CD4-positive, alpha-beta T cell treated with Interleukin-4 for 4 hours (primary cell): ENCODE measurements around the gene RPL26.
A peak's percentile ranks its signal among the peaks of the same experiment; 100 is the strongest.
"Not testable (repeated sequence)": the region's sequence is repeated elsewhere in the genome, so short reads cannot be mapped to it uniquely, and the experiment has no call there.

Experiments
- DNase-seq: peaks from one replicate; pipeline ENCODE4 v3.0.0-alpha.2; 2020

RPL26 gene

DNA sequence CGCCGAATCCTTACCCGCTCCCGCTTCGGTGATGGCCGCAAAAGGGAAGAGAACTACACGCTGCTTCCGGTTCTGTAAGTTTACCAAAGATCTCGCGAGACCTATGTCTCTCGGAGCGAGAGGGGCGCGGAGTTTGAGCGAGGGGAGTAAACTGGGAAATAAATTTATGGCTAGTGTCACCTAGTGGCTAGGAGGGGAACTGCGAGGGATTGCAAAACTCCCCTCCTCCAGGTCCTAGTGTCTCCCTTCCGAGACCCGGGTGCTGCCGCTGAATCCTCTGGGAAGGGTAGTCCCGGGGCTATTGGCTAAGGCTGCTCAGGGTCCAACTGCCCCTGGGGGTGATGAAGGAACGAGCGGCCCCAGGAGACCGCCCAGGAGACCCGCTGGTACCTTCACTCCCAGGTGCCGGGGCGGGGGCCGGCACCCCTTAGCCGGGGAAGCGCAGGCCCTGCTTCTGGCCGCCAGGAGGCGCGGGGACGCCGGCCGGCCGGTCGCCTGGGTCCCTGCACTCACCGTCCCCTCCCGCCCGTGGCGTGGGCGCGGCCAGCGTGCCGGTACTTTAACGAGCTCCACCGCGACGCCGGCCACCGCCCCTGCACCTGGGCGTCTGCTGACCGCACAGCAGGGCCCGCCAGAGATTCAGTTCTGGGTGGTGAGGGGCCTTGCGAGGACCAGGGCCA lies at the start of gene RPL26:
Gene RPL26, minus strand, starts transcription at position 51 of the 680 bp plus-strand sequence. CDS start 883 bp downstream, outside the sequence.
- peak; percentile 98 for DNase-seq

DNA sequence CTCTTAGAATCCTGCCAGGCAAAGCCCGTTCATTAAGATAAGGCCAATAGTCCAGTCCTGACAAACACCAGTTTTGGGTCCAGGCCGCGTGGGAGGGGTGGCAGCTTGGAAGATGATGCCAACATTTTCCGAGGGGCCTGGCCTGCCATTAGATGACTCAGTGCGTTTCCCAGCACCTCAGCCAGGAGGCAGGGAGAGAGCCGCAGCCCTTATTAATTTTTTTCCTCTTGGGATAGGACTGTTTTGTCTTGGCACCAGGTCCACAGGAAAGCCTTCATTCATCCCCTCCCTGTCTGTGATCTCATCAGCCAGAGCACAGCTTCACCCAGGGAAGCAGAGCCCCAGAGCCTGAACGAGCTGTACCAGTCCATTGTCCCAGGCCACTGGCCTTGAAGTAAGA lies 48.0 kb upstream of the RPL26 start:
- no peak for DNase-seq

DNA sequence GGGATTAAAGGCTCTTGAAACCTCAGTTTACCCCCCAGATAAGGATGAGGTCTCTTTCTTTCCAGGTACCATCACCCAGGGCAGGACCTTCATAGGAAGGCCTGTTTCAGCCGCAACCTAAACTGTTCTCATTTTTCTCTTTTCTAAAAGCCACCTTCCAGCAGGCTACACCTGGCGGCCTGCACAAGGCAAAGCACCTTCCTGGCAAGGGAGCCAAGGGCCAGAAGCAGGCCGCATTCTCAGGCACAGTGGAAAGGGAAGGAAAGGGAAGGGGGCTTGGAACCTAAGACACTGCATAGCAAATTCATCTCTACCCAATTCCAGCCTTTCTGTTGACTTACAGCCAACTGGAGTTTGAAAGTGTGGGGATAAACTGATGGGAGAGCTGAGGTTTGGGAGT lies 43.8 kb upstream of the RPL26 start:
- no peak for DNase-seq

DNA sequence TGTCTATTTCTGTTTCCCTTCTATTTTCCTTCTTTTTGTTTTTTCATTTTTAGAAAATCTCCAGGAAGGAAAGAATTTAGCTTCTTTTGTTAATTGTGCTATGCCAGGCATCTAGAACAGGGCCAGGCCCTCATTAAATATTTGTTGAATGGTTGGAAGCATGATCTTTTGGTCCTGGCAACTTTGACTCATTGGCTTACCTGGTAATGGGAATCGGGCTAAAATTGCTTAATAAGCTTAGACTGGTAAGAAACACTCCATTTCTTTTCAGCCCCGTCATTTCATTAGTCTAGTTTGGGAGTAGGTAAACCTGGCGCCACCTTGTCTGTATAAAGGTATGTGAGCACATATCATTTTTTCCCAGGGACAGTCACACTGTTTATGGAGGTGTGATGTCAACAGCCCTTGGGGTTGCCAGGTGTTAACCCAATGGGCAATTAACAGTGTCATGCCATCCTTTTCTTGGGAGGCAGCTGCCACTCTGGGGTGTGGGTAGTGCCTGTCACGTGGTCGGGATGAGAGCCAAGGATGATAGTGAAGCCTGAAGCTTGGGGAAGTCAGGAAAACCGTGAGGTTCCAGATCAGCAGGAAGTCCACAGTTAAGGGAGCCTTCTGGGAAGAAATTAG lies 43.2 kb upstream of the RPL26 start:
- DNase-seq, result no peak

DNA sequence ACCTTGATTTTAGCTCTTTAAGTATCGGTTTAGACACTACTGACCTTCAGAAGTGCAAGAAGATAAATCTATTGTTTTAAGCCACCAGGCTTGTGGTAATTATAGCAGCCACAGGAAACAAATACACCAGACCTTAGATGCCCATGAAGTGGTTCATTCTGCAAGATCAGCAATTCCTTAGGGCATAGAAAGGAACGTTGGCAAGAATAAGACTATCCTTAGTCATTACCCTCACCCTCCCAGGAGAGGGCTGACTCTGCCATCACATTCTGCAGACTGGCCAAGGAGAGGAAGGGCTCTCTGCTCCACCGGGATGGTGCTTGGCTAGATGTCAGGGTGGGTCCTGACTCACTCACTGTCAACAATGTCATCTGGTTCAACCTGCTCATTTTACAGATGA lies 38.6 kb upstream of the RPL26 start:
- no peak for DNase-seq

DNA sequence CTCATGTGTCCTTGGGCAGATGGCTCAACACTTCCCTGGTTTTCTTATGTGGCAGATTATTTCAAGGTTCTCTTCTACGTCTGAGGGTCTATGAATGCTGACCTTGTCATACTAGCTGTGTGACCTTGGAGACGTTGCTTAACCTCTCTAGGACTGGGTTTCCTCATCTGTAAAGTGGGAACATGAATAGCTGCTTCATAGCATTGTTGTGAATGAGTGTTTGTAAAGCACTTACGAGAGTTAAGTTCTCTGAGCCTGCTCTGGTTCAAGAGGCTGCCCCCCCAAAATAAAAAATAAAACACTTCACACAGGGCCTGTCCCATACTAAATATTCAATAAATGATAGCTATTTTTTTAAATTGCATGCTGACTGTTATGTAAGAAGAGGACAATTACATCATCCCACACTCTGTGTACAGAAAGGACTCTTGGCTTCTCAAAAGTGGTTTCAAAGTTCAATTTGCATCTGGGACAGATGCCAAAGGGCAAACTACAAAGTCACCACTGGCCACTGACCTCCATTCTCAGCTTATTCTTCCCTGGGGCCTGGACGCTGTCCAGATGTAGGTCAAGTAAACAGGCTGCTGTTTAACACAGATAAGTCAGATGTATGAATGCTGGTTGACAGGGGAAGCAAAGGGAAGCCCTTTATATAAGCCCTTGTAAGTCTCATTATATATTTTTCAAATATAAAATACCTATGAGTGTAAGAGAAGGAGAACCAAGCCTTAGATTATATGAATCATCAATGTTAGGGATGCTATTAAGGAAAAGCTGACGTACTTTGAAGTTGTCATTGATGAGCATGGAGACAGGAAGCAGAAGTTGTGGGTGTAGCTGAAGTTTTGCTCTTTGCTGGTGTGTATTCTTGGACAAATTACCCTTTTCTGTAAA lies 37.3 kb upstream of the RPL26 start:
- DNase-seq, result no peak

DNA sequence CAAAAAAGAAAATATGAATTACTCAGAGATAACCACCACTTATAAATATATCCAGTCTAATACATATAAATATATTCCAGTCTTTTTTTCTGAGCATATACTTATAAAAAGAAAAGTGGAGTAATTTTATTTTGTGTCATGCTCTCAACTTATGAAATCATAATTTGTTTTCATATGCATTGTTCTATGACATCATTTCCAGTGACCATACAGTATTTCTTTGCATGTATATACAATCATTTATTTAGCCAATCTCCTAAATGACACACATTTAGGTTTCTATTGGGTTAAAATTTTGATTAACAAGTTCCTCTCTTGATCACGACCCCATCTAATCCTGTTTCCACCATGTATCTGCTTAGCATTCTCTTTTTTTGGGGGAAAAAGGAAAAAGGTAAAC lies 36.3 kb upstream of the RPL26 start:
- DNase-seq, result no peak

DNA sequence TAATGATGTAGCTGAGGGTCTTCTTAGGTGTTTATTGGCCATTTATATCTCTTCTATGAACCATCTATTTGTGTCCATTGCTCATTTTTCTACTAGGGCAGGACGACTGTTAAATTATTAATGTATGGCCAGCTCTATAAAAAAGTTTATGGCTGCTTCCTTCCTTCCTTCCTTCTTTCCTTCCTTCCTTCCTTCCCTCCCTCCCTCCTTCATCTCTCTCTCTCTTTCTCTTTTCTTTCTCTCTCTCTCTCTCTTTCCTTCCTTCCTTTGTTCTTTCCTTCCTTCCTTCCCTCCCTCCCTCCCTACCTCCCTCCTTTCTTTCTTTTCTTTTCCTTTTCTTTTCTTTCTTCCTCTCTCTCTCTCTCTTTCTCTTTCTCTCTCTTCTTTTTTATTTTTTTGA lies 35.5 kb upstream of the RPL26 start:
- DNase-seq, result no peak

DNA sequence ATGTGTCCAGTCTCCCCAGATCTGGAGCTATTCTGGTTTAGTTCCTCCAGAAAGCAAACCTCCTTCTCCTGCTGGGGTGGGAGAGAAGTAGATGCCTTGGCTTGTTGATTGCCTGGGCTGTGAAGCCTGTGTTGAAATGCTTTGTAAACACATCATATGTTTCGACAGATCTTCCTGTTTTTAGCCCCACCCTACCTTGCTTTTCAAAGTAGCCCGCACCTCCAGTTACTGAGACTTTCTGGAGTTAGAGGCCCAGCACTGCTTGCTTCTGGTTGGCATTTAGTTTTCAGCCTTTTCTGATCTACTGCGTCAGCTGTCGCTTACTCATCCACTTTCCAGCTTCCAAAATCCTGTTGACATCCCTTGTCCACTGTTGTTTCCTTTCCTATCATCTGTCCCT lies 34.8 kb upstream of the RPL26 start:
- no peak for DNase-seq

DNA sequence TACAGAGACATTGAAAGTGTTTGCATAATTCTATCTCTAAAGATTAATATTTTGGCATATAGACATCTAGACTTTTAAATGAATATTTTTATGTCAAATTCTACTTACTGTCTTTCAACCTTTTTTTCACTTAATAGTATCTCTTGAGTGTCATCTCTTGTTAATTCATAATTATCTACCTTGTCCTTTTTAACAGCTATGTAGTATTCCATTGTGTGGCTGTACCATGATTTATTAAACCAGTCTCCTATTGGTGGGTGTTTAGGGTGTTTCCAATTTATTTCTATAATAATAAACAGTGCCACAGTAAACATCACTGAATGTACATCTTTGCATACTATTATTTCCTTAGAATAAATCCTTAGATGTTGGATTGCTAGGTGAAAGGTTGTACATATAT lies 30.9 kb upstream of the RPL26 start:
- DNase-seq, result no peak

DNA sequence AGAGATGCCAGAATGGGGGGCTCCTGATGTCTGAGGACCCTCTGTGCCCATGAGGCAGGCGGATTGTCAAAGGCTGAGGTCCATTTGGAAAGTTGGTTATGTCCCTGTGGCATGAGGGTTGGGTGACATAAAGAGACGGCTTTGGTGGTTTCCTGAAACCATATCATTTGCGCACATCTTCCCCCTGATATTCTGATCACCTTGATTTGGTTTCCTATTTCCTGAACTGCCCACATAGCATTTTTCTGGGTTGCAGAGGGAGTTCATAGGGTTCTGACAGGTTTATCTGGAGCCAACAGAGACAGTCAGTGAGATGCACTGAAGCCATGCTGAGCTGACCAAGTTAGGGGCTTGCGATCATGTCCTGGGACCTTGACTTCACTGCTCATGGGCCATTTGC lies 30.3 kb upstream of the RPL26 start:
- DNase-seq, result no peak

DNA sequence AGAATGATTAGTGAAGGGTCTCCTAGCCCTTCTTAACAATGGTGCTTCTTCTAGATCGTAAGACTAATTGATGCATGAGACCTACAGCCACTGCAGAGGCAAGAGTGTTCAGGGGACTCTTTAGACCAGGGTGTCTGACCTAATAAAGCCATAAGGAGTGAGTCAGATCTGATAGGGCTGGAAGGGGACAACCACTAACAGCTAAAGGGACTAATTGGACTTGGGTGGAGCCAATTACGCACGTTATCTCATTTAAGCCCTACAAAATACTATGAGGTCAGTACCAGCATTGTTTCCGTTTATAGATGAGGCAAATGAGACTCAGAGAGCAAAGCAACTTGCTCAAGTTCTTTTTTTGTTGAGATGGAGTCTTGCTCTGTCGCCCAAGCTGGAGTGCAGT lies 29.1 kb upstream of the RPL26 start:
- no peak for DNase-seq

DNA sequence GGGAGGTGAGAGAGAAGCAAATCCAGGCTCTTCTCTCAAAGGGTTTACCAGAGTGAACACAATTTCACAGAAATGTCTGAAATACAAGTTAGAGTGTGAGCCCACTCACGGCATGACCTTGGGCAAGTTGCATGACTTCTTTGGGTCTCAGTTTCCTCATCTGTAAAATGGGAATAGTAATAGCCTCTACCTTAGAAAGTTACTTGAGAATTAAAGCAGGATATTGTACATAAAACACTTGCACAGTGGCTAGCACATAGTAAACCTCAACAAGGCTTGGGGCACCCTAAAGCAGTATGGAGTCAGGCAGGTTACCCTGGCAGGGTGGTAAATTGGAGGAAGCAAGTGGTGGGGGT lies 27.9 kb upstream of the RPL26 start:
- no peak for DNase-seq

DNA sequence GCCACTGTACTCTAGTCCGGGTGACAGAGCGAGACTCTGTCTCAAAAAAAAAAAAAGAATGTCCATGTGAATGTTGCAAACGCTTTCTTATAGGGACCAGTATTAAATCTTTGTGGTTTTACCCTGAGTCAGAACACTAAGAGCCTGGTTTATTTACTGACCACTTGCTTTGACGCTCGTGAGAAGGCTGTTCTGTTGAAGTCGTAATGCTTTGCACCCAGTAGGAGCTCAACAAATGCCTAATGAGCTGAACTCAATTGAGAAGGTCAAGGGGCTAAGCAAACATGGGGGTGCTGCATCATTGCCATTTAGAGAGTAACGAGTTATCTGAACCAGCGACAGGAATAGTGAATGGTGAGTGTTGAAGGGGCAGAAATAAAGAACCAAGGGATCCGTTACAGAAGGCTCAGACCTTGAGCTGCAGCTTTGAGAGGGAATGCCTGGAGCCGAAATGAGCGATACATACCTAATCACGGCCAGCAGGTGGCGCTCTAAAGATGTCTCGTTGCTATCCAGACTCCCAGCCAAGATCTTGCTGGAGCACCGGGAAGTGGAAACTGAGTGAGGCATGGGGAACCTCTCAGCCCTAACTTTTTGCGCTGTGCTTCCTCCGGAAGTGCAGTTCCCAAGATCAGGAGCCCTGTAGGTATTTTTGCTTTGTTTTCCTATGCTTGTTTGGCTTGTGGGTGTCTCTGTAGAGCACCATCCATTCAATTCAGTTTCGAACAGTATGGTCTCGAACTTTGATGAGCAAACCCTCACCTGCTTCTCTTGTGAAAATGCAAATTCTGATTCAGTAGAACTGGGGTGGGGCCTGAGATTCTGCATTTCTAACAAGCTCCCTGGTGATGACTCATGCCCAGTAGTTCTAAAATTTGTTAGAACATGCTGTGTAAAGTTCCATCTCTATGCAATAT lies 27.2 kb upstream of the RPL26 start:
- peak; percentile 65 for DNase-seq

DNA sequence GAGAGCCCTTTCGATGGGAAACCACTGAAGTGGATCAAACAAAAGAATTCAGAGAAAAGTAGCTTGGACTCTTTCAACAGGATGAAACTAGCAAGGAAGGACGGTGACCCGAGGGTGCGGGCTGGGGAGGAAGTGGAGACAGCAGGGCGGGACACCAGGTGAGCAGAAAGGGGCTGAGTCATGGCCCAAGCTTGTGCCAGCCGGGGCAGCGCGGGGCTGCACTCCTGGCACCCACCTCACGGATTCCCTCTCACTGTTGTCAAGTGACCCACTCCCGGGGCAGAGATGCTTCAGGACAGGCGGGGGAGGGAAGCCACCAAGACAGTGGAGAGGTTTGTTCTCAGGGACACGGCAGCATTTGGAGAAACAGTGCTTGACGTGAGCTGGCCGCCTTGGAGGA lies 25.4 kb upstream of the RPL26 start:
- DNase-seq, result no peak

DNA sequence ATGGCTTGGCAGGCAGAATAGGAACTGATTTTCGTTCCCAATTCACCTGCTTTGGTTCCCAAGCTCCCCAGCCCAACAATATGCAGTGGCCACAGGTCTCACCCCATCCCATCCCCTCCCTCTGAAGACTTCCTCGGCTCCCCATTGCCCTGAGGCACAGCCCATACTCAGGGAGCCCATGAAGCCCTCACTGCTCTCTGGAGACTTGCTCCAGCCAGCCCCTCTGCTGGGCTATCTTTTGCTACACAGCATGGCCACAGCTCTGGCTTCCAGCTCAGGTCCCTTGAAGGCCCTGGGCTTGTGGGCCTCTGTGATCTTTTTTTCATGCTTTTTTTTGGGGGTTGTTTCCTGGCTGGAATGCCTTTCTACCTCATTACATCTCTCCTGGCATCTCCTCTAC lies 23.2 kb upstream of the RPL26 start:
- no peak for DNase-seq

DNA sequence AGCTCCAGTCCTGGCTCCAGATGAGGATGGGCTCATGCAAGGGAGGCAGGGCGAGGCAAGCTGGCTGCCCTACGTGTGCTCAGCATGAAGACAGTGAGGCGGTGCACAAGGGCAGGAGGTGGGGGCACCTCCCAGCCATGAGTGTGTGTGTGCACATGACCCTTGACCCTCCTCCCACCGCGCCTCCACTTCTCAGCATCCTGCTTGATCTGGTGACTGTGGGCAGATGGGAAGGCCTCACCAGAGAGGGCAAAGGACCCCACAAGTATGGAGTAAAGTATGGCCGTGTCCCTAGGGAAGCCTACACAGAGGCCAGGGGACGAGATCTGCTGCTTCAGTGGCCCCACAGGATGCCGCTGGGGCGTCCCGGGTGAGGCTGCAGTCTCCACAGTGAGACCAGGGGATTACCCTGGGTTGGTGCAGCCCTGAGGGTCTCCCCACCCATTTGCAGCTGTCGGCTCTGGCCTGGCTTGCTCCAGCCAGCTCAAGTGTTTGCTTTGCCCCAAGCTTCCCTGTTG lies 22.6 kb upstream of the RPL26 start:
- no peak for DNase-seq

DNA sequence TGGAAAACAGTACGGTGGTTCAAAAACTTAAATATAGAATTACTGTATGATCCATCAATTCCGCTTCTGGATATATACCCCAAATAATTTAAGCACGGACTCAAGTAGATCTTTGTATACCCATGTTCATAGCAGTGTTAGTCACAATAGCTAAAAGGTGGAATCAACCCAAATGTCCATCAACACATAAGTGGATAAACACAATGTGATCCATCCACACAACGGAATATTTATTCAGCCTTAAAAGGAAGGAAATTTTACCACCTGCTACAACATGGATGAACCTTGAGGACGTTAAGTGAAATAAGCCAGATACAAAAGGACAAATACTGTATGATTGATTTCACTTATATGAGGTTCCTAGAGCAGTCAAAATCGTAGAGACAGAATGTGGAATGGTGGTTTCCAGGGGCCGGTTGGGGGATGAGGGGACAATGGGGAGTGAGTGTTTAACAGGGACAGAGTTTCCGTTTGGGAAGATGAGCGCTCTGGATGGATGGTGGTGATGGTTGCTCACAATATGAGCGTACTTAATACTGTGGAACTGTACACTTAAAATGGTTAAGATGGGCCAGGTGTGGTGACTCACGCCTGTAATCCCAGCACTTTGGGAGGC lies 20.0 kb upstream of the RPL26 start:
- no peak for DNase-seq

DNA sequence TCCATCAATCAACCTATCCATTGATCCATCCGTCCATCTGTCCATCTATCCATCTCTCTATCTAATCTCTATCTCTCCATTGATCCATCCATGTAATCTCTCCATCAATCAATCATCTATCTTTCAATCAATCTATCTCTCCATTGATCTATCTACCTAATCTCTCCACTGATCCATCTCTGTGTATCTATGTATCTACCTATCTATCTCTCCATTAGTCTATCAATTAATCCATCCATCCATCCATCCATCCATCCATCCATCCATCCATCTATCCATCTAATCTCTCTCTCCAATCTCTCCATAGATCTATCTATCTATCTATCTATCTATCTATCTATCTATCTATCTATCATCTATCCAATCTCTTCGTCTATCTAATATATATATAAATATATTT lies 18.1 kb upstream of the RPL26 start:
- no peak for DNase-seq

DNA sequence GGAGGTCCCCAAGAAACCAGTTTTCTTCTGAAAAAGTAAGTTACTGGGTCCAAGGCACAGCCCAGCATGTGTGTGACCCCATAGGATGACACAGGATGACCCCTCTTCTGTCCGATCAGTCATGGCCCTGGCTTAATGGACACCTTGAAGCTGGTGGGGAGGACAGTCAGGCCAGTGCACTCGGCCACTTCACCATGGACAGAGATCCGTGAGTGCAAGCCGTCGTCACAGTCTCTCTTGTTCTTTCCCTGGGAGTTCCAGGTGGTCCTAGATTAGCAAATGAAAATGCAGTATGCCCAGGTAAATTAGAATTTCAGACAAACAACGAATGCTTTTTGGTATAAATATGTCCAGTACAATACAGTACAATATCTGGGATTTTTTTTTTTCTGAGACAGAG lies 16.0 kb upstream of the RPL26 start:
- DNase-seq, result no peak

DNA sequence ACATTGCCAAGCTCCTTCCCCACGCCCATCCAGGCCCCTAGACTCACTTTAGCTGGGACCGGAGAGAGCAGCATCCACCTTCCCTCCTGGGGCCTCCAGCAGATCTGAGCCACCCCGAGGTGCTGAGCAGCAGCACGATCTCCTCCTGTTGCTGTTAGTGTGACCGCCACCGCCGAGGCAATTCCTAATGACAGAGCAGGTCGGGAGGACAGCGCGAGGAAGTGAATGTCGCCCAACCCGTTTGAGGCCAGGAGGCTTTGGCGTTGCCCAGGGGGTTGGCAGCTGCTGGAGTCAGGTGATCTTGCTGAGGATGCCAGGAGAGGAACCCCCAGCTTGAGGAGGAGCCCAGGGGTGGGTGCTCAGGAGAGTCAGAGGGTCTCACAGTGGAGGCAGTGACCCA lies 14.6 kb upstream of the RPL26 start, which contains the start of gene RNF222:
Gene RNF222, minus strand, starts transcription at position 192 of the 400 bp plus-strand sequence. CDS start 4,366 bp downstream, outside the sequence.
- DNase-seq, result no peak

DNA sequence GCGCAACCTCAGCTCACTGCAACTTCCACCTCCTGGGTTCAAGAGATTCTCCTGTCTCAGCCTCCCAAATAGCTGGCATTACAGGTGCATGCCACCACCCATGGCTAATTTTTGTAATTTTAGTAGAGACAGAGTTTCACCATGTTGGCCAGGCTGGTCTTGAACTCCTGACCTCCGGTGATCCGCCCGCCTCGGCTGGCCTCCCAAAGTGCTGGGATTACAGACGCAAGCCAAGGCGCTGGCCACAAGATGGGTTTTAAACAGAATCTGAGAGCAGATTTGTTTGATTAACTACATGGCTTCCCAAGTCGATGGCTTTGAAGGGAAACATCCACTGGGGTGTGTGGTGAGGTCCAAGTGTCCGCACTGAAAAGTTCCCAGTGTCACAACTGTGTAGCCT lies 11.5 kb upstream of the RPL26 start:
- not testable (repeated sequence) for DNase-seq
